Measurements from ENCODE around the gene GSC. TPM values are rescaled to one million over a fixed set of nuclear protein-coding genes. Genes with fewer than 3 reads are reported as not detected.
A peak's percentile ranks its signal among the peaks of the same experiment; 100 is the strongest.

Gene GSC
- total RNA-seq, 2 donors from 2014 or later = 37.0 to 94.4 TPM

GRCh38 chr14:94752591-94753436 is 17.1 kb downstream of the GSC start:
- no peak overlapping the region for H3K9ac ChIP-seq (ENCODE audit: extremely low read depth, low read length, poor library complexity, severe bottlenecking)
- no peaks in the 10 kb centered on the region for H3K9me3 ChIP-seq (ENCODE audit: control insufficient read depth, low read length)
- no peak for TF ChIP-seq CTCF (conservative IDR thresholded peaks at IDR 0.05)
- no peaks in the 10 kb centered on the region for H3K9me3 Mint-ChIP-seq
- no peak overlapping the region for H3K4me3 Mint-ChIP-seq
- peaks cover 15% of the 10 kb centered on the region for H3K4me1 Mint-ChIP-seq
- no peaks in the 10 kb centered on the region for H3K36me3 ChIP-seq (ENCODE audit: control insufficient read depth, insufficient read depth, low read length)
- no peak overlapping the region for H3K27ac ChIP-seq (ENCODE audit: low read depth, low read length)
- peaks cover 5% of the 10 kb centered on the region for H3K27me3 Mint-ChIP-seq (ENCODE audit: insufficient read depth)
- peaks cover 2% of the 10 kb centered on the region for H3K36me3 Mint-ChIP-seq (ENCODE audit: low read depth)
- H3K27me3 ChIP-seq (ENCODE audit: control insufficient read depth, insufficient read depth, low read length, poor library complexity, severe bottlenecking) = no peaks in the 10 kb centered on the region
- peak; percentile 34 for DNase-seq
- WGBS, 2 experiments (ENCODE audit: insufficient coverage in 1 of 2, insufficient read length in 1 of 2) = 93 to 94% methylated on average over 17 to 23 of the region's 23 CpGs
- H3K4me3 ChIP-seq (ENCODE audit: low read length) = no peak overlapping the region
- H3K4me1 ChIP-seq (ENCODE audit: control insufficient read depth, insufficient read depth, low read length) = no peaks in the 10 kb centered on the region
- H3K27ac Mint-ChIP-seq = no peak overlapping the region

- Mint-ChIP-seq H3K9me3 (no peaks in the 10 kb centered on the region), H3K4me3 (no peak overlapping the region), H3K27me3 (ENCODE audit: insufficient read depth) (peaks cover 5% of the 10 kb centered on the region), H3K4me1 (peaks cover 15% of the 10 kb centered on the region), H3K27ac (no peak overlapping the region), H3K36me3 (ENCODE audit: low read depth) (peaks cover 2% of the 10 kb centered on the region)
- H3K9me3 ChIP-seq (ENCODE audit: control insufficient read depth, low read length) = no peaks in the 10 kb centered on the region
- no peaks in the 10 kb centered on the region for H3K36me3 ChIP-seq (ENCODE audit: control insufficient read depth, insufficient read depth, low read length)
- no peak overlapping the region for H3K4me3 ChIP-seq (ENCODE audit: low read length)
- no peak overlapping the region for H3K27ac ChIP-seq (ENCODE audit: low read depth, low read length)
- TF ChIP-seq CTCF (conservative IDR thresholded peaks at IDR 0.05) = no peak
- no peak overlapping the region for H3K9ac ChIP-seq (ENCODE audit: extremely low read depth, low read length, poor library complexity, severe bottlenecking)
- no peak for DNase-seq
- WGBS, 2 experiments (ENCODE audit: insufficient coverage in 1 of 2, insufficient read length in 1 of 2) = 92 to 100% methylated on average over 1 to 4 of the region's 4 CpGs
- no peaks in the 10 kb centered on the region for H3K27me3 ChIP-seq (ENCODE audit: control insufficient read depth, insufficient read depth, low read length, poor library complexity, severe bottlenecking)
- H3K4me1 ChIP-seq (ENCODE audit: control insufficient read depth, insufficient read depth, low read length) = no peaks in the 10 kb centered on the region
These were observed 18.0 kb downstream of the GSC start for GRCh38 chr14:94751956-94752355.

- Mint-ChIP-seq H3K9me3 (no peaks in the 10 kb centered on the region), H3K36me3 (ENCODE audit: low read depth) (peaks cover 2% of the 10 kb centered on the region), H3K27me3 (ENCODE audit: insufficient read depth) (peaks cover 5% of the 10 kb centered on the region), H3K27ac (no peak overlapping the region), H3K4me3 (no peak overlapping the region), H3K4me1 (peaks cover 11% of the 10 kb centered on the region)
- H3K27me3 ChIP-seq (ENCODE audit: control insufficient read depth, insufficient read depth, low read length, poor library complexity, severe bottlenecking) = no peaks in the 10 kb centered on the region
- H3K36me3 ChIP-seq (ENCODE audit: control insufficient read depth, insufficient read depth, low read length) = no peaks in the 10 kb centered on the region
- 92 to 93% methylated on average over 7 to 11 of the region's 11 CpGs for WGBS, 2 experiments (ENCODE audit: insufficient coverage in 1 of 2, insufficient read length in 1 of 2)
- H3K27ac ChIP-seq (ENCODE audit: low read depth, low read length) = no peak overlapping the region
- H3K9me3 ChIP-seq (ENCODE audit: control insufficient read depth, low read length) = no peaks in the 10 kb centered on the region
- DNase-seq = no peak
- TF ChIP-seq CTCF (conservative IDR thresholded peaks at IDR 0.05) = no peak
- H3K4me3 ChIP-seq (ENCODE audit: low read length) = no peak overlapping the region
- no peak overlapping the region for H3K9ac ChIP-seq (ENCODE audit: extremely low read depth, low read length, poor library complexity, severe bottlenecking)
- H3K4me1 ChIP-seq (ENCODE audit: control insufficient read depth, insufficient read depth, low read length) = no peaks in the 10 kb centered on the region
These were observed 18.6 kb downstream of the GSC start for GRCh38 chr14:94751321-94751720.

Data from endodermal cell (in vitro differentiated cells).